ENCODE data around the gene ALDH1L1. TPM values are rescaled to one million over a fixed set of nuclear protein-coding genes. Genes with fewer than 3 reads are reported as not detected.

Gene ALDH1L1
- total RNA-seq, 3 donors from 2014 or later = 0.10 to 0.29 TPM; not detected in 1

GRCh38 chr3:126170073-126170777 lies 10.2 kb downstream of the ALDH1L1 start:
- DNase-seq = no peak
- Mint-ChIP-seq H3K36me3 (ENCODE audit: insufficient read depth) (no peaks in the 10 kb centered on the region), H3K4me3 (no peak overlapping the region), H3K9me3 (no peaks in the 10 kb centered on the region), H3K4me1 (ENCODE audit: low read depth) (no peaks in the 10 kb centered on the region), H3K27me3 (ENCODE audit: low read depth) (peaks cover 33% of the 10 kb centered on the region)
- ATAC-seq = no peak

GRCh38 chr3:126167566-126167965 lies 12.8 kb downstream of the ALDH1L1 start:
- Mint-ChIP-seq H3K9me3 (no peaks in the 10 kb centered on the region), H3K36me3 (ENCODE audit: insufficient read depth) (no peaks in the 10 kb centered on the region), H3K4me3 (no peak overlapping the region), H3K4me1 (ENCODE audit: low read depth) (no peaks in the 10 kb centered on the region), H3K27me3 (ENCODE audit: low read depth) (peaks cover 31% of the 10 kb centered on the region)
- no peak for DNase-seq
- ATAC-seq = no peak

GRCh38 chr3:126166009-126166408 lies 14.4 kb downstream of the ALDH1L1 start:
- Mint-ChIP-seq H3K4me3 (no peak overlapping the region), H3K4me1 (ENCODE audit: low read depth) (no peaks in the 10 kb centered on the region), H3K27me3 (ENCODE audit: low read depth) (peaks cover 23% of the 10 kb centered on the region), H3K36me3 (ENCODE audit: insufficient read depth) (no peaks in the 10 kb centered on the region), H3K9me3 (no peaks in the 10 kb centered on the region)
- ATAC-seq (no peak), DNase-seq (no peak)

- Mint-ChIP-seq H3K27me3 (ENCODE audit: low read depth) (peaks cover 11% of the 10 kb centered on the region), H3K36me3 (ENCODE audit: insufficient read depth) (no peaks in the 10 kb centered on the region), H3K9me3 (no peaks in the 10 kb centered on the region), H3K4me1 (ENCODE audit: low read depth) (no peaks in the 10 kb centered on the region), H3K4me3 (no peak overlapping the region)
- DNase-seq = no peak
- ATAC-seq = no peak
These were observed 19.1 kb downstream of the ALDH1L1 start for GRCh38 chr3:126161309-126161708.

GRCh38 chr3:126160243-126161210 lies 19.9 kb downstream of the ALDH1L1 start:
- H3K9me3 Mint-ChIP-seq = no peaks in the 10 kb centered on the region
- no peaks in the 10 kb centered on the region for H3K36me3 Mint-ChIP-seq (ENCODE audit: insufficient read depth)
- DNase-seq (no peak), ATAC-seq (no peak)
- H3K27me3 Mint-ChIP-seq (ENCODE audit: low read depth) = peaks cover 4% of the 10 kb centered on the region
- no peak overlapping the region for H3K4me3 Mint-ChIP-seq
- no peaks in the 10 kb centered on the region for H3K4me1 Mint-ChIP-seq (ENCODE audit: low read depth)

GRCh38 chr3:126159476-126159875 lies 20.9 kb downstream of the ALDH1L1 start:
- Mint-ChIP-seq H3K4me1 (ENCODE audit: low read depth) (no peaks in the 10 kb centered on the region), H3K4me3 (no peak overlapping the region), H3K36me3 (ENCODE audit: insufficient read depth) (no peaks in the 10 kb centered on the region), H3K9me3 (no peaks in the 10 kb centered on the region), H3K27me3 (ENCODE audit: low read depth) (peaks cover 4% of the 10 kb centered on the region)
- DNase-seq (no peak), ATAC-seq (no peak)

- no peak for DNase-seq
- Mint-ChIP-seq H3K4me3 (no peak overlapping the region), H3K27me3 (ENCODE audit: low read depth) (peaks cover 4% of the 10 kb centered on the region), H3K9me3 (no peaks in the 10 kb centered on the region), H3K4me1 (ENCODE audit: low read depth) (no peaks in the 10 kb centered on the region), H3K36me3 (ENCODE audit: insufficient read depth) (no peaks in the 10 kb centered on the region)
- no peak for ATAC-seq
These were observed 21.4 kb downstream of the ALDH1L1 start for GRCh38 chr3:126158912-126159454.

- ATAC-seq (no peak), DNase-seq (no peak)
- Mint-ChIP-seq H3K27me3 (ENCODE audit: low read depth) (peaks cover 1% of the 10 kb centered on the region), H3K4me3 (no peak overlapping the region), H3K9me3 (no peaks in the 10 kb centered on the region), H3K36me3 (ENCODE audit: insufficient read depth) (no peaks in the 10 kb centered on the region), H3K4me1 (ENCODE audit: low read depth) (no peaks in the 10 kb centered on the region)
These were observed 22.1 kb downstream of the ALDH1L1 start for GRCh38 chr3:126158016-126158911.

- no peaks in the 10 kb centered on the region for H3K36me3 Mint-ChIP-seq (ENCODE audit: insufficient read depth)
- DNase-seq = no peak
- no peak overlapping the region for H3K4me3 Mint-ChIP-seq
- H3K9me3 Mint-ChIP-seq = no peaks in the 10 kb centered on the region
- no peaks in the 10 kb centered on the region for H3K4me1 Mint-ChIP-seq (ENCODE audit: low read depth)
- no peak for ATAC-seq
- H3K27me3 Mint-ChIP-seq (ENCODE audit: low read depth) = peaks cover 1% of the 10 kb centered on the region
These were observed 23.2 kb downstream of the ALDH1L1 start for GRCh38 chr3:126157083-126157768.

- H3K36me3 Mint-ChIP-seq (ENCODE audit: insufficient read depth) = no peaks in the 10 kb centered on the region
- no peaks in the 10 kb centered on the region for H3K9me3 Mint-ChIP-seq
- DNase-seq = no peak
- no peaks in the 10 kb centered on the region for H3K4me1 Mint-ChIP-seq (ENCODE audit: low read depth)
- no peak for ATAC-seq
- no peak overlapping the region for H3K4me3 Mint-ChIP-seq
- H3K27me3 Mint-ChIP-seq (ENCODE audit: low read depth) = peaks cover 1% of the 10 kb centered on the region
These were observed 23.9 kb downstream of the ALDH1L1 start for GRCh38 chr3:126156468-126156867.

GRCh38 chr3:126155819-126156218 lies 24.6 kb downstream of the ALDH1L1 start:
- no peaks in the 10 kb centered on the region for H3K4me1 Mint-ChIP-seq (ENCODE audit: low read depth)
- no peaks in the 10 kb centered on the region for H3K9me3 Mint-ChIP-seq
- ATAC-seq = no peak
- peaks cover 1% of the 10 kb centered on the region for H3K27me3 Mint-ChIP-seq (ENCODE audit: low read depth)
- DNase-seq = no peak
- no peak overlapping the region for H3K4me3 Mint-ChIP-seq
- no peaks in the 10 kb centered on the region for H3K36me3 Mint-ChIP-seq (ENCODE audit: insufficient read depth)

GRCh38 chr3:126155280-126155640 lies 25.1 kb downstream of the ALDH1L1 start:
- H3K27me3 Mint-ChIP-seq (ENCODE audit: low read depth) = no peaks in the 10 kb centered on the region
- ATAC-seq (no peak), DNase-seq (no peak)
- no peaks in the 10 kb centered on the region for H3K36me3 Mint-ChIP-seq (ENCODE audit: insufficient read depth)
- H3K4me3 Mint-ChIP-seq = no peak overlapping the region
- H3K4me1 Mint-ChIP-seq (ENCODE audit: low read depth) = no peaks in the 10 kb centered on the region
- no peaks in the 10 kb centered on the region for H3K9me3 Mint-ChIP-seq

GRCh38 chr3:126154391-126155279 lies 25.8 kb downstream of the ALDH1L1 start:
- Mint-ChIP-seq H3K9me3 (no peaks in the 10 kb centered on the region), H3K36me3 (ENCODE audit: insufficient read depth) (no peaks in the 10 kb centered on the region), H3K27me3 (ENCODE audit: low read depth) (no peaks in the 10 kb centered on the region), H3K4me1 (ENCODE audit: low read depth) (no peaks in the 10 kb centered on the region), H3K4me3 (no peak overlapping the region)
- DNase-seq (no peak), ATAC-seq (no peak)
